SJSA1 (cell line): Measurements from ENCODE around the gene AHDC1. TPM values are rescaled to one million over a fixed set of nuclear protein-coding genes. Genes with fewer than 3 reads are reported as not detected.
A peak's percentile ranks its signal among the peaks of the same experiment; 100 is the strongest.

Experiments
- DNase-seq, 2 experiments: peaks; one replicate each; pipeline ENCODE4 v3.0.0-alpha.2; 2015 to 2020; ENCODE audit warnings: low spot score in 2 of 2, low read depth in 1 of 2
- H3K27ac ChIP-seq: fragments of 250-450 bp; sonication (Bioruptor Pico); 2 replicates; pipeline ENCODE4 v1.5.1; 2020; ENCODE audit warnings: mild to moderate bottlenecking, moderate library complexity
- H3K27me3 ChIP-seq: fragments of 250-450 bp; sonication (Bioruptor Pico); replicated peaks from 2 replicates; pipeline ENCODE4 v1.5.1; 2020; ENCODE audit warnings: mild to moderate bottlenecking, moderate library complexity
- H3K36me3 ChIP-seq: fragments of 250-450 bp; sonication (Bioruptor Pico); 2 replicates; pipeline ENCODE4 v1.5.1; 2020; ENCODE audit warnings: mild to moderate bottlenecking
- H3K4me1 ChIP-seq: fragments of 250-450 bp; sonication (Bioruptor Pico); replicated peaks from 2 replicates; pipeline ENCODE4 v1.6.1; 2021; ENCODE audit warnings: mild to moderate bottlenecking
- H3K4me3 ChIP-seq: fragments of 250-450 bp; sonication (Bioruptor Pico); 2 replicates; pipeline ENCODE4 v1.5.1; 2020; ENCODE audit warnings: mild to moderate bottlenecking
- H3K9me3 ChIP-seq: fragments of 250-450 bp; sonication (Bioruptor Pico); replicated peaks from 2 replicates; pipeline ENCODE4 v1.5.1; 2020; ENCODE audit warnings: mild to moderate bottlenecking
- total RNA-seq: library from RNA; depleted of rRNA; stranded (reverse); fragments of >200 nt; shearing (Covaris generic); gene quantifications from 2 replicates; pipeline ENCODE4 v1.2.3, GENCODE V29; 2014; rRNA removed

Gene AHDC1
- total RNA-seq, 1 experiment from 2014 or later = 2.9 TPM

- Histone ChIP-seq H3K9me3 (0 out of 2 replicates have a peak, but pooled peaks cover 4% of the 10 kb centered on the region), H3K27ac (no peak overlapping the region)
- DNase-seq = no peak
Measured at GRCh38 chr1:27492796-27493195, 111.1 kb downstream of the AHDC1 start.

GRCh38 chr1:27491748-27492700 lies 111.9 kb downstream of the AHDC1 start:
- DNase-seq = no peak
- no peak overlapping the region for H3K4me3 ChIP-seq
- peaks cover 21% of the 10 kb centered on the region for H3K4me1 ChIP-seq
- H3K27ac ChIP-seq = no peak overlapping the region
- peaks cover 13% of the 10 kb centered on the region for H3K36me3 ChIP-seq
- 0 out of 2 replicates have a peak, but pooled peaks cover 4% of the 10 kb centered on the region for H3K9me3 ChIP-seq
- H3K27me3 ChIP-seq = no peaks in the 10 kb centered on the region

More at GRCh38 chr1:27492796-27493195, 111.1 kb downstream of the AHDC1 start:
- no peaks in the 10 kb centered on the region for H3K27me3 ChIP-seq
- H3K4me1 ChIP-seq = peaks cover 21% of the 10 kb centered on the region
- H3K36me3 ChIP-seq = peaks cover 13% of the 10 kb centered on the region
- H3K4me3 ChIP-seq = no peak overlapping the region

- H3K27me3 ChIP-seq = no peaks in the 10 kb centered on the region
- H3K9me3 ChIP-seq = 0 out of 2 replicates have a peak, but pooled peaks cover 4% of the 10 kb centered on the region
- H3K4me1 ChIP-seq = peaks cover 17% of the 10 kb centered on the region
- peak within 1 kb of the TSS; percentile 98 for H3K4me3 ChIP-seq
- H3K36me3 ChIP-seq = peaks cover 13% of the 10 kb centered on the region
- DNase-seq = peak; percentile 97 to 99
- peak within 1 kb of the TSS; percentile 99 for H3K27ac ChIP-seq
Measured at GRCh38 chr1:27489973-27490741, 113.8 kb downstream of the AHDC1 start, which contains the start of gene WASF2. TSS of gene WASF2 (minus strand) at chr1:27490167. CDS start at chr1:27428890, 61,277 bp downstream.

DNA sequence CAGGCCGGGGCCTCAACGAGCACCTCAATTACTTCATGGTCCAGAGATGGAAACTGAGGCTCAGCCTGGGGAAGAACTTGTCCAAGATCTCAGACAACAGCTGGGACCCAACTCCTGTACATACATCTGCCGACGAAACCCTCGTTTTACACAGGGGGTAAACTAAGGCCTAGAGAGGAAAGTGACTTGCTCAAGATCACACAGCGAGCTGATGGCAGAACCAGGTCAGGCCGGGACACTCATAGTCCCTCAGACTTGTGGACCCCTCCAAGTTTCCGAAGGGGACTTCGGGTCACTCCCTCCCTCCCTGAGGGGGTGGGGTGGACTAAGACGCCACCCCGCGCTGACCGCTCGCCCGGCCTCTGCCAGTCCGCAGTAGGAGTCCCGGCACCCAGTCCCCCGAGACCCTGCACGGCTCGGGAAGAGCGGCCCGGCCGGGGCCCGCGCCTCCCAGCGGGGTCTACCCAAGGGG lies 114.4 kb downstream of the AHDC1 start:
- H3K27ac ChIP-seq = peak overlapping the region; percentile 99
- peaks cover 17% of the 10 kb centered on the region for H3K4me1 ChIP-seq
- H3K4me3 ChIP-seq = peak overlapping the region; percentile 98
- DNase-seq = peak in 1 of 2 experiments; percentile 54
- H3K9me3 ChIP-seq = 0 out of 2 replicates have a peak, but pooled peaks cover 4% of the 10 kb centered on the region
- H3K27me3 ChIP-seq = no peaks in the 10 kb centered on the region
- H3K36me3 ChIP-seq = peaks cover 13% of the 10 kb centered on the region

DNA sequence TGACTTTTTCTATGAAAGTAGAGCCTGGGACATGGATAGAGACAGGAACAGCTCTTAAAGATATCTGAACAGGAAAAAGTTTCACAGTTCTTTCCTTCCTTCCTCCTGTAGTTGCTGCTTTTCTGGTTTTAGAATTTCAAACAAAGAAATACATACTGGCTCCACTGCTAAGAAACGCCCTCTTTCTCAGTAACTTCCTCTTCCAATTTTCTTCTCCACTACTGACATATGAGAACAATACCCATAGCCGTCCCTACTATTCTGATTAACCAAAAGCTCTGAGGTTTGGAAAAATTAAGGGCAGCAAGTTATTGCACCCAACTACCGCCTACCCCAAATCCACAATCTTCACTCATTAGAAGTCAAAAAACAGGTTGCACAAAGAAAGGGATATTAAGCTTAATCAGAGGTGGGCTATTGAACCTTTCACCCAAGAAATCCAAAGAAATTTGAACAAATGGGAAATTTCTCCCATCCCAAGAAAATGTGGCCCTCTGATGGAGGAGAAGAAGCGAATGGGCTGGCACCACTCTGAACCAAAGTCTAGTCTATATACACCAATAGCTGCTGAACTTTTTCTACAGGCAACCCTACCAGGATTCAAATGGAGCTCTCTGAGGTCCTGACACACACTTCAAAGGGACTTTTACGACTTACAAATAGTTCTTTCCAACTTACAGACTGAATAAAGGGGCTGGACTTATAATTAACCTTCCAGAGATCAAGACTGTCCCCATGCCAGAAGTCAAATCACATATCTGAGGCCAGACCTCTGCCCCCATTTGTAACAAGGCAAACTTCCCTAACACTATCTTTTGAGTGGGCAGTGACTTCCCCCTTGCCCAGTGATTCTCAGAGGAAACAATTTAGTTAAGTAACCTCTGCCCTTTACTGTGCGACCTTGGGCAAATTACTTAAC lies 115.7 kb downstream of the AHDC1 start:
- Histone ChIP-seq H3K4me1 (peaks cover 17% of the 10 kb centered on the region), H3K4me3 (peak overlapping the region; percentile 98), H3K36me3 (peaks cover 18% of the 10 kb centered on the region), H3K9me3 (0 out of 2 replicates have a peak, but pooled peaks cover 4% of the 10 kb centered on the region), H3K27ac (0 out of 2 replicates have a peak overlapping the region, but pooled peaks have one; percentile 27), H3K27me3 (no peaks in the 10 kb centered on the region)
- DNase-seq = no peak

GRCh38 chr1:27485363-27485762 lies 118.6 kb downstream of the AHDC1 start:
- Histone ChIP-seq H3K4me3 (no peak overlapping the region), H3K4me1 (peaks cover 11% of the 10 kb centered on the region), H3K36me3 (peaks cover 18% of the 10 kb centered on the region), H3K27me3 (no peaks in the 10 kb centered on the region), H3K9me3 (0 out of 2 replicates have a peak, but pooled peaks cover 4% of the 10 kb centered on the region), H3K27ac (no peak overlapping the region)
- DNase-seq = no peak

Other genes starting within 250 kb of the AHDC1 start
- 14.6 and 16.6 TPM in 2 replicates for gene MAP3K6, start 237.2 kb downstream of the AHDC1 start, total RNA-seq
- gene FCN3, start 229.3 kb downstream of the AHDC1 start, total RNA-seq = not detected in 2 replicates
- not detected in 2 replicates for gene CD164L2, start 220.8 kb downstream of the AHDC1 start, total RNA-seq
- 0.38 and 1.4 TPM in 2 replicates for gene GPR3, start 211.5 kb downstream of the AHDC1 start, total RNA-seq
- gene WASF2, start 114.0 kb downstream of the AHDC1 start, total RNA-seq = 16.4 and 19.2 TPM in 2 replicates
- gene FGR, start 31.0 kb upstream of the AHDC1 start, total RNA-seq = not detected in 2 replicates
- gene IFI6, start 68.0 kb upstream of the AHDC1 start, total RNA-seq = 54.6 and 97.5 TPM in 2 replicates
- gene FAM76A, start 121.8 kb upstream of the AHDC1 start, total RNA-seq = 12.5 and 12.7 TPM in 2 replicates
- gene STX12, start 169.1 kb upstream of the AHDC1 start, total RNA-seq = 67.5 and 76.5 TPM in 2 replicates
- gene PPP1R8, start 226.6 kb upstream of the AHDC1 start, total RNA-seq = 33.5 and 60.0 TPM in 2 replicates